Measurements from ENCODE around the gene WDR18. TPM values are rescaled to one million over a fixed set of nuclear protein-coding genes. Genes with fewer than 3 reads are reported as not detected.
A peak's percentile ranks its signal among the peaks of the same experiment; 100 is the strongest.

The WDR18 gene
- total and polyA plus RNA-seq, 2 of the 4 experiments (the other 2 are of a cell fraction) = 37.1 to 56.9 TPM

GRCh38 chr19:989381-990081, 5.4 kb downstream of the WDR18 start:
- H3K4ac ChIP-seq (ENCODE audit: low read depth, low read length) = no peak overlapping the region
- no peak overlapping the region for H3K4me2 ChIP-seq (ENCODE audit: low read depth, low read length)
- H2BK20ac ChIP-seq (ENCODE audit: low read depth, low read length) = no peak overlapping the region
- H4K5ac ChIP-seq (ENCODE audit: low read depth, low read length) = no peak overlapping the region
- no peak overlapping the region for H3K23ac ChIP-seq (ENCODE audit: low read depth, low read length)
- WGBS, 2 experiments (ENCODE audit: extremely low coverage in 2 of 2, insufficient read length in 1 of 2) = 97% methylated on average over 6 of the region's 25 CpGs; no CpG with 5 or more reads in 1 of the 2 experiments
- CTCF ChIA-PET = no interaction called here
- H3K9me1 ChIP-seq (ENCODE audit: insufficient read depth, low read length) = 0 out of 2 replicates have a peak, but pooled peaks cover 4% of the 10 kb centered on the region
- dilution Hi-C loops (cut with HindIII; ENCODE audit: low sequenced_read_pairs, unreplicated experiment) (no loop called here), intact Hi-C loops (cut with micrococcal nuclease) (no loop called here), in situ Hi-C loops (cut with MboI; ENCODE audit: low sequenced_read_pairs) (loop anchor here (10.0 kb wide), 1 partner anchor 225 kb away; no protein-coding TSS in a partner anchor)
- H2BK15ac ChIP-seq (ENCODE audit: low read depth, low read length) = no peak overlapping the region
- POLR2A ChIA-PET (ENCODE audit: unreplicated experiment) = no interaction called here
- H4K8ac ChIP-seq (ENCODE audit: low read depth in 2 of 2, low read length in 2 of 2) = no peak overlapping the region
- peaks cover 5 to 26% of the 10 kb centered on the region in 2 experiments for H3K79me1 ChIP-seq (ENCODE audit: low read depth in 1 of 2, low read length in 2 of 2)
- H3K56ac ChIP-seq (ENCODE audit: extremely low read depth, insufficient read depth, low read length) = no peak overlapping the region
- H3K14ac ChIP-seq (replicated peaks; ENCODE audit: low read depth, low read length) = no peak overlapping the region
- DNase-seq = no peak
- no peaks in the 10 kb centered on the region for H3K9me3 ChIP-seq (ENCODE audit: control insufficient read depth, insufficient read depth, low read length)
- no peak overlapping the region for H4K91ac ChIP-seq (ENCODE audit: insufficient read depth, low read depth, low read length)
- BruUV-seq (replicated peaks) = no TSS peak
- ATAC-seq (ENCODE audit: low read depth) = no peak
- H2AK9ac ChIP-seq (replicated peaks; ENCODE audit: low read depth, low read length, poor library complexity) = no peak overlapping the region
- H3K4me1 ChIP-seq (ENCODE audit: control insufficient read depth, insufficient read depth, low read length) = peaks cover 3% of the 10 kb centered on the region
- H2AK5ac ChIP-seq (ENCODE audit: low read depth, low read length) = no peak overlapping the region
- no peak overlapping the region for H2BK5ac ChIP-seq (ENCODE audit: low read depth, low read length, poor library complexity, severe bottlenecking)
- H3K27ac ChIP-seq (ENCODE audit: insufficient read depth, low read length) = no peak overlapping the region
- H2BK120ac ChIP-seq (ENCODE audit: low read depth, low read length) = no peak overlapping the region
- H3K18ac ChIP-seq (ENCODE audit: low read depth, low read length) = no peak overlapping the region
- H3K27me3 ChIP-seq (ENCODE audit: control insufficient read depth, insufficient read depth, low read length) = no peaks in the 10 kb centered on the region
- H3K9ac ChIP-seq (ENCODE audit: low read depth, low read length) = no peak overlapping the region
- TF ChIP-seq NFE2L2 (IDR thresholded peaks at IDR 0.05; ENCODE audit: low read depth, low read length) (no peak), POLR2A (IDR thresholded peaks at IDR 0.05; ENCODE audit: low read depth, low read length) (no peak), CTCF (conservative IDR thresholded peaks at IDR 0.05; ENCODE audit: low read depth, low read length) (peak; percentile 16; the same call in 1 of the 2 replicates)
- H2AFZ ChIP-seq (replicated peaks; ENCODE audit: low read length, poor library complexity) = no peak overlapping the region
- H4K20me1 ChIP-seq (ENCODE audit: insufficient read depth, low read length) = peaks cover 7% of the 10 kb centered on the region
- H3K36me3 ChIP-seq (ENCODE audit: control insufficient read depth, insufficient read depth, low read length) = peaks cover 49% of the 10 kb centered on the region
- no peak overlapping the region for H3K4me3 ChIP-seq (ENCODE audit: insufficient read depth, low read depth, low read length)
